ENCODE results near the gene RNU1-4.
"Not testable (repeated sequence)": the region's sequence is repeated elsewhere in the genome, so short reads cannot be mapped to it uniquely, and the experiment has no call there.

The RNU1-4 gene

GRCh38 chr1:16773205-16773596, 32.9 kb downstream of the RNU1-4 start:
- not testable (repeated sequence) for H3K36me3 ChIP-seq (ENCODE audit: control insufficient read depth, insufficient read depth, low read length); H3K27ac ChIP-seq (ENCODE audit: low read depth, low read length, severe bottlenecking); H3K9me3 ChIP-seq (ENCODE audit: control insufficient read depth, low read length); H3K4me3 ChIP-seq (ENCODE audit: extremely low read depth, insufficient read depth, low read length, poor library complexity, severe bottlenecking); H3K4me1 ChIP-seq (ENCODE audit: control insufficient read depth, insufficient read depth, low read length, poor library complexity, severe bottlenecking)
- WGBS, 2 experiments (ENCODE audit: insufficient coverage in 2 of 2), result 92 to 93% methylated on average over 5 to 6 of the region's 9 CpGs

GRCh38 chr1:16773723-16774122, 33.4 kb downstream of the RNU1-4 start:
- 67 to 100% methylated on average over 1 of the region's 6 CpGs for WGBS, 2 experiments (ENCODE audit: insufficient coverage in 2 of 2)
- H3K4me1 ChIP-seq (ENCODE audit: control insufficient read depth, insufficient read depth, low read length, poor library complexity, severe bottlenecking); H3K9me3 ChIP-seq (ENCODE audit: control insufficient read depth, low read length); H3K27ac ChIP-seq (ENCODE audit: low read depth, low read length, severe bottlenecking); H3K4me3 ChIP-seq (ENCODE audit: extremely low read depth, insufficient read depth, low read length, poor library complexity, severe bottlenecking); H3K36me3 ChIP-seq (ENCODE audit: control insufficient read depth, insufficient read depth, low read length): not testable (repeated sequence)

- WGBS, 2 experiments (ENCODE audit: insufficient coverage in 2 of 2), result 89% methylated on average over 4 of the region's 14 CpGs; no CpG with 5 or more reads in 1 of the 2 experiments
- H3K4me1 ChIP-seq (ENCODE audit: control insufficient read depth, insufficient read depth, low read length, poor library complexity, severe bottlenecking); H3K9me3 ChIP-seq (ENCODE audit: control insufficient read depth, low read length); H3K27ac ChIP-seq (ENCODE audit: low read depth, low read length, severe bottlenecking); H3K4me3 ChIP-seq (ENCODE audit: extremely low read depth, insufficient read depth, low read length, poor library complexity, severe bottlenecking); H3K36me3 ChIP-seq (ENCODE audit: control insufficient read depth, insufficient read depth, low read length): not testable (repeated sequence)
Measured at GRCh38 chr1:16774773-16775172, 34.5 kb downstream of the RNU1-4 start.

- not testable (repeated sequence) for H3K4me1 ChIP-seq (ENCODE audit: control insufficient read depth, insufficient read depth, low read length, poor library complexity, severe bottlenecking); H3K36me3 ChIP-seq (ENCODE audit: control insufficient read depth, insufficient read depth, low read length); H3K27ac ChIP-seq (ENCODE audit: low read depth, low read length, severe bottlenecking); H3K4me3 ChIP-seq (ENCODE audit: extremely low read depth, insufficient read depth, low read length, poor library complexity, severe bottlenecking); H3K9me3 ChIP-seq (ENCODE audit: control insufficient read depth, low read length)
- no CpG with 5 or more reads among the region's 8 CpGs for WGBS, 2 experiments (ENCODE audit: insufficient coverage in 2 of 2)
Measured at GRCh38 chr1:16775290-16775689, 35.0 kb downstream of the RNU1-4 start.

- not testable (repeated sequence) for H3K4me3 ChIP-seq (ENCODE audit: extremely low read depth, insufficient read depth, low read length, poor library complexity, severe bottlenecking); H3K4me1 ChIP-seq (ENCODE audit: control insufficient read depth, insufficient read depth, low read length, poor library complexity, severe bottlenecking); H3K9me3 ChIP-seq (ENCODE audit: control insufficient read depth, low read length); H3K36me3 ChIP-seq (ENCODE audit: control insufficient read depth, insufficient read depth, low read length); H3K27ac ChIP-seq (ENCODE audit: low read depth, low read length, severe bottlenecking)
- WGBS, 2 experiments (ENCODE audit: insufficient coverage in 2 of 2), result 80% methylated on average over 1 of the region's 8 CpGs; no CpG with 5 or more reads in 1 of the 2 experiments
Measured at GRCh38 chr1:16776248-16776647, 35.9 kb downstream of the RNU1-4 start.

GRCh38 chr1:16776835-16777234, 36.5 kb downstream of the RNU1-4 start:
- H3K4me3 ChIP-seq (ENCODE audit: extremely low read depth, insufficient read depth, low read length, poor library complexity, severe bottlenecking); H3K36me3 ChIP-seq (ENCODE audit: control insufficient read depth, insufficient read depth, low read length); H3K9me3 ChIP-seq (ENCODE audit: control insufficient read depth, low read length); H3K4me1 ChIP-seq (ENCODE audit: control insufficient read depth, insufficient read depth, low read length, poor library complexity, severe bottlenecking); H3K27ac ChIP-seq (ENCODE audit: low read depth, low read length, severe bottlenecking): not testable (repeated sequence)
- WGBS, 2 experiments (ENCODE audit: insufficient coverage in 2 of 2), result 86% methylated on average over 1 of the region's 5 CpGs; no CpG with 5 or more reads in 1 of the 2 experiments

- not testable (repeated sequence) for H3K4me1 ChIP-seq (ENCODE audit: control insufficient read depth, insufficient read depth, low read length, poor library complexity, severe bottlenecking); H3K9me3 ChIP-seq (ENCODE audit: control insufficient read depth, low read length); H3K36me3 ChIP-seq (ENCODE audit: control insufficient read depth, insufficient read depth, low read length); H3K27ac ChIP-seq (ENCODE audit: low read depth, low read length, severe bottlenecking); H3K4me3 ChIP-seq (ENCODE audit: extremely low read depth, insufficient read depth, low read length, poor library complexity, severe bottlenecking)
- WGBS, 2 experiments (ENCODE audit: insufficient coverage in 2 of 2), result 89 to 94% methylated on average over 4 of the region's 4 CpGs
Measured at GRCh38 chr1:16777821-16778220, 37.5 kb downstream of the RNU1-4 start.

GRCh38 chr1:16779525-16779924, 39.2 kb downstream of the RNU1-4 start:
- not testable (repeated sequence) for H3K27ac ChIP-seq (ENCODE audit: low read depth, low read length, severe bottlenecking); H3K4me1 ChIP-seq (ENCODE audit: control insufficient read depth, insufficient read depth, low read length, poor library complexity, severe bottlenecking); H3K9me3 ChIP-seq (ENCODE audit: control insufficient read depth, low read length); H3K36me3 ChIP-seq (ENCODE audit: control insufficient read depth, insufficient read depth, low read length); H3K4me3 ChIP-seq (ENCODE audit: extremely low read depth, insufficient read depth, low read length, poor library complexity, severe bottlenecking)
- 82 to 83% methylated on average over 5 of the region's 5 CpGs for WGBS, 2 experiments (ENCODE audit: insufficient coverage in 2 of 2)

GRCh38 chr1:16781033-16781432, 40.7 kb downstream of the RNU1-4 start:
- not testable (repeated sequence) for H3K4me3 ChIP-seq (ENCODE audit: extremely low read depth, insufficient read depth, low read length, poor library complexity, severe bottlenecking); H3K9me3 ChIP-seq (ENCODE audit: control insufficient read depth, low read length); H3K27ac ChIP-seq (ENCODE audit: low read depth, low read length, severe bottlenecking); H3K4me1 ChIP-seq (ENCODE audit: control insufficient read depth, insufficient read depth, low read length, poor library complexity, severe bottlenecking); H3K36me3 ChIP-seq (ENCODE audit: control insufficient read depth, insufficient read depth, low read length)
- no CpG with 5 or more reads among the region's 2 CpGs for WGBS, 2 experiments (ENCODE audit: insufficient coverage in 2 of 2)

- not testable (repeated sequence) for H3K27ac ChIP-seq (ENCODE audit: low read depth, low read length, severe bottlenecking); H3K36me3 ChIP-seq (ENCODE audit: control insufficient read depth, insufficient read depth, low read length)
- 79 to 95% methylated on average over 2 of the region's 5 CpGs for WGBS, 2 experiments (ENCODE audit: insufficient coverage in 2 of 2)
Measured at GRCh38 chr1:16781625-16782024, 41.3 kb downstream of the RNU1-4 start.

GRCh38 chr1:16784955-16785354, 44.6 kb downstream of the RNU1-4 start:
- H3K4me1 ChIP-seq (ENCODE audit: control insufficient read depth, insufficient read depth, low read length, poor library complexity, severe bottlenecking); H3K9me3 ChIP-seq (ENCODE audit: control insufficient read depth, low read length); H3K36me3 ChIP-seq (ENCODE audit: control insufficient read depth, insufficient read depth, low read length); H3K4me3 ChIP-seq (ENCODE audit: extremely low read depth, insufficient read depth, low read length, poor library complexity, severe bottlenecking); H3K27ac ChIP-seq (ENCODE audit: low read depth, low read length, severe bottlenecking): not testable (repeated sequence)
- no CpG with 5 or more reads among the region's 2 CpGs for WGBS, 2 experiments (ENCODE audit: insufficient coverage in 2 of 2)

More at GRCh38 chr1:16781625-16782024, 41.3 kb downstream of the RNU1-4 start:
- not testable (repeated sequence) for H3K9me3 ChIP-seq (ENCODE audit: control insufficient read depth, low read length); H3K4me3 ChIP-seq (ENCODE audit: extremely low read depth, insufficient read depth, low read length, poor library complexity, severe bottlenecking); H3K4me1 ChIP-seq (ENCODE audit: control insufficient read depth, insufficient read depth, low read length, poor library complexity, severe bottlenecking)

- not testable (repeated sequence) for H3K4me1 ChIP-seq (ENCODE audit: control insufficient read depth, insufficient read depth, low read length, poor library complexity, severe bottlenecking); H3K9me3 ChIP-seq (ENCODE audit: control insufficient read depth, low read length); H3K4me3 ChIP-seq (ENCODE audit: extremely low read depth, insufficient read depth, low read length, poor library complexity, severe bottlenecking); H3K27ac ChIP-seq (ENCODE audit: low read depth, low read length, severe bottlenecking); H3K36me3 ChIP-seq (ENCODE audit: control insufficient read depth, insufficient read depth, low read length)
- WGBS, 2 experiments (ENCODE audit: insufficient coverage in 2 of 2), result 86 to 100% methylated on average over 1 to 2 of the region's 4 CpGs
Measured at GRCh38 chr1:16786362-16786761, 46.0 kb downstream of the RNU1-4 start.
